Endodermal cell (in vitro differentiated cells): ENCODE results near the gene M1AP. TPM values are rescaled to one million over a fixed set of nuclear protein-coding genes. Genes with fewer than 3 reads are reported as not detected.

Experiments used
- DNase-seq: peaks from one replicate; pipeline ENCODE4 v3.0.0-alpha.2; 2017
- H3K27ac ChIP-seq: 2 replicates; pipeline ENCODE4 v1.5.1; 2013; ENCODE audit warnings: mild to moderate bottlenecking, low read depth, low read length, moderate library complexity
- H3K27me3 ChIP-seq: 2 replicates; pipeline ENCODE4 v1.6.1; 2013; ENCODE audit warnings: mild to moderate bottlenecking, low read length, moderate library complexity; ENCODE audit not compliant: insufficient read depth, control insufficient read depth, poor library complexity, severe bottlenecking
- H3K36me3 ChIP-seq: 2 replicates; pipeline ENCODE4 v1.7.0; 2013; ENCODE audit warnings: mild to moderate bottlenecking, low read length, moderate library complexity; ENCODE audit not compliant: control insufficient read depth, insufficient read depth
- H3K4me1 ChIP-seq: one replicate; pipeline ENCODE4 v1.7.0; 2013; ENCODE audit warnings: low read length; ENCODE audit not compliant: control insufficient read depth, insufficient read depth
- H3K4me3 ChIP-seq: 2 replicates; pipeline ENCODE4 v1.5.1; 2013; ENCODE audit warnings: mild to moderate bottlenecking, low read length, moderate library complexity
- H3K9ac ChIP-seq: 2 replicates; pipeline ENCODE4 v1.6.1; 2013; ENCODE audit warnings: mild to moderate bottlenecking, low read length, moderate library complexity; ENCODE audit not compliant: poor library complexity, severe bottlenecking; ENCODE audit errors: extremely low read depth
- H3K9me3 ChIP-seq: 2 replicates; pipeline ENCODE4 v1.6.1; 2013; ENCODE audit warnings: mild to moderate bottlenecking, low read length, moderate library complexity; ENCODE audit not compliant: control insufficient read depth
- H3K27ac Mint-ChIP-seq: 2 replicates; pipeline ENCODE4 v1.8.0; 2020; ENCODE audit warnings: mixed read lengths
- H3K27me3 Mint-ChIP-seq: 2 replicates; pipeline ENCODE4 v1.8.0; 2021; ENCODE audit warnings: mild to moderate bottlenecking, mixed read lengths; ENCODE audit not compliant: insufficient read depth
- H3K36me3 Mint-ChIP-seq: 2 replicates; pipeline ENCODE4 v1.8.0; 2020; ENCODE audit warnings: low read depth, mixed read lengths
- H3K4me1 Mint-ChIP-seq: 2 replicates; pipeline ENCODE4 v1.8.0; 2020; ENCODE audit warnings: mixed read lengths
- H3K4me3 Mint-ChIP-seq: 2 replicates; pipeline ENCODE4 v1.8.0; 2020; ENCODE audit warnings: mild to moderate bottlenecking, moderate library complexity, mixed read lengths
- H3K9me3 Mint-ChIP-seq: 2 replicates; pipeline ENCODE4 v1.8.0; 2020; ENCODE audit warnings: mild to moderate bottlenecking, mixed read lengths
- WGBS, 2 experiments: methylation state at CpG; one replicate each; pipeline versions ENCODE4 v1.1.5 to v1.1.7; 2013; ENCODE audit warnings: missing lambda C conversion rate in 2 of 2, mixed read lengths in 1 of 2; ENCODE audit not compliant: insufficient coverage in 1 of 2, insufficient read length in 1 of 2; 5-methylcytosine and 5-hydroxymethylcytosine counted together
- total RNA-seq, 2 donors: library from RNA; stranded (reverse); fragmentation: NEBNext Ultra II Directional in 1 of 2; extraction: Animal tissue kit (Norgen Biotek cat#: 25700) in 1 of 2; gene quantifications; 2 replicates in 1 of 2; 3 replicates in 1 of 2; pipeline ENCODE4 v1.2.1, GENCODE V29; 2021
- TF ChIP-seq, protein P1 (sequence below): fragments of 200-600 bp; sonication (generic); conservative IDR thresholded peaks from 2 replicates; pipeline ENCODE4 v1.5.0; 2021; ENCODE audit warnings: antibody characterized with exemption, mild to moderate bottlenecking

M1AP gene
- total RNA-seq, 2 donors from 2014 or later = 3.8 to 5.5 TPM

DNA sequence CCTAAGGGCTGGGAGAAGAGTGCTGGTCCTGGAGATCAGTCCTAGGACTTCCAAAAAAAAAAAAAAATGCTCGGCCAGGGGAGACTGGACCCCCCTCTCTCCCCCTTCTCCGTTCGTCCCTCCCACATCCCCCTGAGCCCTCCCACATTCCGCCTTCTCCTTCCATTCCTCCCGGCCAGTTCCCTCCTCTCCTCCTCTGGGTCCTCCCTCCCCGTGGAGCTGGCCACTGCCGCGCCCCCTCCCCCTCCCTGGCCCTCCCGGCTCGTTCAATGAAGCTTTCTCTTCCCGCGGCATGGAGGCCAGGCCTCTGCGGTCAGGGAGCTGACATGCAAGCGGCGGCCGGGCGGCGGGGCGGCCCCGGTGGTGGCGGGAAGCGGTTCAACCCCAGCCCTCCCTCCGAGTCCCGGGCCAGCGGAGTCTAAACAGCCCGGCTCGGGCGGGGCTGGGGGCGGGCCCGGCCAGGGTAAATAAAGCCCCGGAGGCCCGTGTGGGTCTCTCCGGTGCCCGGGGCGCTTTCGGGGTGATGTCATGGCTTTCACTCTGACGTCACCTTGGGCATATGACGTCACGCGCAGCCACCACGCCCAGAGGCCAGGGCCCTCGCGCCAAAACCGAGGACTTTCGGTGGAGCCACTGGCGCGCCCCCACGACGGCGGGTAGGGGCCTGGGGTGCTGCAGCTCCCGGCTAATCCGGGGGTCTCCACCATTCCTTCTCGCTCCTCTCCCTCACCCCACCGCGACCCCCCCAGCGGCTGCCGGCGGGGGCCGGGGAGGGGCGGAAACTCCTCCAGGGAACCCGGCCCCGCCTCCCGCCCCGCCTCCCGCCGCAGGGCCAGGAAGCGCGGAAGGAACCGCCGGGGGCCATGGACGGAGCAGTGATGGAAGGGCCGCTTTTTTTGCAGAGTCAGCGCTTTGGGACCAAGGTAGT lies 94.0 kb downstream of the M1AP start, which contains the start of the genes DOK1 and LOXL3:
Gene DOK1 (plus strand): TSS at position 829 of the 928 bp plus-strand sequence. CDS start 35 bp downstream, at position 864.
Gene LOXL3 (minus strand): TSS at position 51 of the 928 bp plus-strand sequence. CDS start 1,308 bp downstream, outside the sequence.
- Mint-ChIP-seq H3K27me3 (peaks cover 78% of the 10 kb centered on the region), H3K4me1 (peaks cover 8% of the 10 kb centered on the region), H3K9me3 (no peaks in the 10 kb centered on the region), H3K27ac (peak within 1 kb of the TSS; percentile 92), H3K4me3 (peak within 1 kb of the TSS; percentile 88), H3K36me3 (peaks cover 6% of the 10 kb centered on the region)
- Histone ChIP-seq H3K27me3 (peaks cover 74% of the 10 kb centered on the region), H3K27ac (peak within 1 kb of the TSS; percentile 90), H3K4me1 (no peaks in the 10 kb centered on the region), H3K9ac (peak within 1 kb of the TSS; percentile 66), H3K4me3 (peak within 1 kb of the TSS; percentile 96), H3K9me3 (no peaks in the 10 kb centered on the region), H3K36me3 (no peaks in the 10 kb centered on the region)
- WGBS, 2 experiments = 0% methylated on average over 20 to 73 of the region's 73 CpGs
- TF ChIP-seq, protein P1, sequence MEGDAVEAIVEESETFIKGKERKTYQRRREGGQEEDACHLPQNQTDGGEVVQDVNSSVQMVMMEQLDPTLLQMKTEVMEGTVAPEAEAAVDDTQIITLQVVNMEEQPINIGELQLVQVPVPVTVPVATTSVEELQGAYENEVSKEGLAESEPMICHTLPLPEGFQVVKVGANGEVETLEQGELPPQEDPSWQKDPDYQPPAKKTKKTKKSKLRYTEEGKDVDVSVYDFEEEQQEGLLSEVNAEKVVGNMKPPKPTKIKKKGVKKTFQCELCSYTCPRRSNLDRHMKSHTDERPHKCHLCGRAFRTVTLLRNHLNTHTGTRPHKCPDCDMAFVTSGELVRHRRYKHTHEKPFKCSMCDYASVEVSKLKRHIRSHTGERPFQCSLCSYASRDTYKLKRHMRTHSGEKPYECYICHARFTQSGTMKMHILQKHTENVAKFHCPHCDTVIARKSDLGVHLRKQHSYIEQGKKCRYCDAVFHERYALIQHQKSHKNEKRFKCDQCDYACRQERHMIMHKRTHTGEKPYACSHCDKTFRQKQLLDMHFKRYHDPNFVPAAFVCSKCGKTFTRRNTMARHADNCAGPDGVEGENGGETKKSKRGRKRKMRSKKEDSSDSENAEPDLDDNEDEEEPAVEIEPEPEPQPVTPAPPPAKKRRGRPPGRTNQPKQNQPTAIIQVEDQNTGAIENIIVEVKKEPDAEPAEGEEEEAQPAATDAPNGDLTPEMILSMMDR = no peak
- DNase-seq = peak; percentile 94

DNA sequence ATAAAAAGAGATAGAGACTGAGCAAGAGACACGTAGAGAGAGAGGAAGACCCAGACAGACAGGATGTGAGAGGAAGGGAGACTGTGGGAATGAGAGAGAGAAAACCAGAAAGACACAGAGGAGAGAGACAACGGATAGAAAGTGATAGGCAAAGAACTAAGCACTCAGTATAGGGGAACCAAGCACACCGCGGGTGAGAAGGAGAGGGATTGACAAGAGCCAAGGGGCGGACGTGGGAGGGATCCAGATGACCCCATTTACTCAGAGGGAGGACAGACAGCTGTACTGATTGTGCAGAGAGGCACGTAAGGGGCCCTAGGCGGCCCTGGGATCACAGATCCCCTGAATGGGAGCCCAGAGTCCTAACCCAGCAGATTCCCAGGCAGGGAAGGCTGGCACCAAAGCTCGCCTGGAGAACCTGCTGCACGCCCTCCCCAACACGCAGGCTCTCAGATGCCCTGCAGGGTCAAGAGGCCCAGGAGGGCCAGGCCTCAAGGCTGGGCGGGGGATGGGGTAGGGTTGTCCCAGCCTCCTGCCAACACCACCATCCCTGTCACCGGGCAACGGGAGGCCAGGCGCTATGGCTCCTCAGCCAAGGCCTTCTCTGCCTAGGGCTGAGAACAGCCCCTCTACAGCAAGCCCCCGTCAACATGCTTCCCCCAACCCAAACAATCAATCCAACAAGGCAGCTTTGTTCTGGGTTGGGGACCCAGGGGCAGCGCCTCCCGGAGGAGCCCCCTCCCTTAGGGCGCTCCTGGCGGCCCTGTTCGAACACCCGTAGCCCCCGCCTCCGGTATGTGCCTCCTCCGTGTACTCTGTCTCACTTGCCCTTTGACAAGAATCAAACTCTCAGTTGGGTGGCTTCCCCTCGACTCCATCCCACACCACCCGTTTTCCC lies 95.0 kb downstream of the M1AP start:
- Histone ChIP-seq H3K9ac (no peak overlapping the region), H3K9me3 (no peaks in the 10 kb centered on the region), H3K36me3 (no peaks in the 10 kb centered on the region), H3K4me3 (peak overlapping the region; percentile 96), H3K27me3 (peaks cover 84% of the 10 kb centered on the region), H3K27ac (peak overlapping the region; percentile 90), H3K4me1 (no peaks in the 10 kb centered on the region)
- peaks cover 12% of the 10 kb centered on the region for H3K4me1 Mint-ChIP-seq
- H3K27ac Mint-ChIP-seq = peak overlapping the region; percentile 75
- peaks cover 6% of the 10 kb centered on the region for H3K36me3 Mint-ChIP-seq
- DNase-seq = peak; percentile 82
- TF ChIP-seq, protein P1 = no peak
- H3K9me3 Mint-ChIP-seq = no peaks in the 10 kb centered on the region
- peak overlapping the region; percentile 88 for H3K4me3 Mint-ChIP-seq
- peaks cover 81% of the 10 kb centered on the region for H3K27me3 Mint-ChIP-seq
- WGBS, 2 experiments = 33 to 40% methylated on average over 16 to 27 of the region's 27 CpGs
